ENCODE data around the gene GOLGA2. TPM values are rescaled to one million over a fixed set of nuclear protein-coding genes. Genes with fewer than 3 reads are reported as not detected.

The GOLGA2 gene
- total and polyA plus RNA-seq, 2 of the 4 experiments (the other 2 are of a cell fraction): 118 to 146 TPM

GRCh38 chr9:128231638-128232527 is 43.9 kb downstream of the GOLGA2 start:
- DNase-seq: no peak
- Histone ChIP-seq H3K27ac (ENCODE audit: insufficient read depth, low read length) (no peak overlapping the region), H3K23ac (ENCODE audit: low read depth, low read length) (no peak overlapping the region), H3K9me1 (ENCODE audit: insufficient read depth, low read length) (no peaks in the 10 kb centered on the region), H3K14ac (replicated peaks; ENCODE audit: low read depth, low read length) (no peak overlapping the region), H2BK120ac (ENCODE audit: low read depth, low read length) (no peak overlapping the region), H3K27me3 (ENCODE audit: control insufficient read depth, insufficient read depth, low read length) (no peaks in the 10 kb centered on the region), H2AK5ac (ENCODE audit: low read depth, low read length) (no peak overlapping the region), H2AFZ (replicated peaks; ENCODE audit: low read length, poor library complexity) (no peak overlapping the region), H3K4ac (ENCODE audit: low read depth, low read length) (no peak overlapping the region), H3K4me2 (ENCODE audit: low read depth, low read length) (no peak overlapping the region), H2BK5ac (ENCODE audit: low read depth, low read length, poor library complexity, severe bottlenecking) (no peak overlapping the region), H2BK20ac (ENCODE audit: low read depth, low read length) (no peak overlapping the region), H3K4me3 (ENCODE audit: insufficient read depth, low read depth, low read length) (no peak overlapping the region), H3K4me1 (ENCODE audit: control insufficient read depth, insufficient read depth, low read length) (no peaks in the 10 kb centered on the region), H3K36me3 (ENCODE audit: control insufficient read depth, insufficient read depth, low read length) (no peaks in the 10 kb centered on the region), H4K20me1 (ENCODE audit: insufficient read depth, low read length) (no peaks in the 10 kb centered on the region), H4K5ac (ENCODE audit: low read depth, low read length) (no peak overlapping the region), H3K79me1 (ENCODE audit: low read depth in 1 of 2, low read length in 2 of 2) (no peaks in the 10 kb centered on the region), H2BK15ac (ENCODE audit: low read depth, low read length) (no peak overlapping the region), H3K18ac (ENCODE audit: low read depth, low read length) (no peak overlapping the region), H2AK9ac (replicated peaks; ENCODE audit: low read depth, low read length, poor library complexity) (peak overlapping the region; percentile 16), H4K91ac (ENCODE audit: insufficient read depth, low read depth, low read length) (no peak overlapping the region), H4K8ac (ENCODE audit: low read depth in 2 of 2, low read length in 2 of 2) (no peak overlapping the region), H3K56ac (ENCODE audit: extremely low read depth, insufficient read depth, low read length) (no peak overlapping the region), H3K9me3 (ENCODE audit: control insufficient read depth, insufficient read depth, low read length) (no peaks in the 10 kb centered on the region), H3K9ac (ENCODE audit: low read depth, low read length) (no peak overlapping the region)
- ChIA-PET CTCF (no interaction called here), POLR2A (ENCODE audit: unreplicated experiment) (no interaction called here)
- in situ Hi-C loops (cut with MboI; ENCODE audit: low sequenced_read_pairs): no loop called here
- dilution Hi-C loops (cut with HindIII; ENCODE audit: low sequenced_read_pairs, unreplicated experiment): no loop called here
- TF ChIP-seq CEBPB (IDR thresholded peaks at IDR 0.05; ENCODE audit: low read depth, low read length): no peak
- TF ChIP-seq FOS (IDR thresholded peaks at IDR 0.05; ENCODE audit: low read depth, low read length): no peak
- no peak for TF ChIP-seq MAZ (IDR thresholded peaks at IDR 0.05; ENCODE audit: borderline replicate concordance, low read depth, low read length)
- TF ChIP-seq USF2 (IDR thresholded peaks at IDR 0.05; ENCODE audit: low read depth, low read length): no peak
- no peak for TF ChIP-seq NFE2L2 (IDR thresholded peaks at IDR 0.05; ENCODE audit: low read depth, low read length)
- no peak for TF ChIP-seq ELK1 (IDR thresholded peaks at IDR 0.05; ENCODE audit: borderline replicate concordance, low read depth, low read length)
- TF ChIP-seq CHD1 (IDR thresholded peaks at IDR 0.05; ENCODE audit: low read depth, low read length): no peak
- no peak for TF ChIP-seq RFX5 (IDR thresholded peaks at IDR 0.05; ENCODE audit: low read depth, low read length)
- no peak for TF ChIP-seq MXI1 (IDR thresholded peaks at IDR 0.05; ENCODE audit: borderline replicate concordance, low read depth, low read length)
- TF ChIP-seq CTCF (conservative IDR thresholded peaks at IDR 0.05; ENCODE audit: low read depth, low read length): no peak
- TF ChIP-seq MAFK (IDR thresholded peaks at IDR 0.05; ENCODE audit: low read depth, low read length): no peak
- TF ChIP-seq SMC3 (IDR thresholded peaks at IDR 0.05; ENCODE audit: low read depth, low read length): no peak
- no peak for TF ChIP-seq BHLHE40 (IDR thresholded peaks at IDR 0.05; ENCODE audit: low read depth, low read length)
- no peak for TF ChIP-seq RAD21 (IDR thresholded peaks at IDR 0.05; ENCODE audit: low read length)
- 100% methylated on average over 5 of the region's 16 CpGs; no CpG with 5 or more reads in 1 of the 2 experiments for WGBS, 2 experiments (ENCODE audit: extremely low coverage in 2 of 2, insufficient read length in 1 of 2)
- no TSS peak for BruUV-seq (replicated peaks)
- ATAC-seq (ENCODE audit: low read depth): no peak
- intact Hi-C loops (cut with micrococcal nuclease): no loop called here
